Fibroblast of mammary gland (primary cell): Measurements from ENCODE around the gene JAKMIP1.

Experiments
- DNase-seq: peaks from one replicate; pipeline ENCODE4 v3.0.0-alpha.2; 2010; ENCODE audit warnings: low read depth
- H3K4me3 ChIP-seq: 2 replicates; pipeline ENCODE4 v1.5.1; 2011; ENCODE audit warnings: low read depth, mild to moderate bottlenecking, low read length, moderate library complexity; ENCODE audit not compliant: control insufficient read depth
- CTCF ChIP-seq: conservative IDR thresholded peaks from 2 replicates; pipeline ENCODE4 v1.5.1; 2011; ENCODE audit warnings: low read depth, low read length, inconsistent platforms; ENCODE audit not compliant: control insufficient read depth, insufficient read depth

JAKMIP1 gene

GRCh38 chr4:6019316-6020263, 180.8 kb downstream of the JAKMIP1 start:
- TF ChIP-seq CTCF: peak; percentile 78
- H3K4me3 ChIP-seq: no peak overlapping the region
- DNase-seq: peak; percentile 39

DNA sequence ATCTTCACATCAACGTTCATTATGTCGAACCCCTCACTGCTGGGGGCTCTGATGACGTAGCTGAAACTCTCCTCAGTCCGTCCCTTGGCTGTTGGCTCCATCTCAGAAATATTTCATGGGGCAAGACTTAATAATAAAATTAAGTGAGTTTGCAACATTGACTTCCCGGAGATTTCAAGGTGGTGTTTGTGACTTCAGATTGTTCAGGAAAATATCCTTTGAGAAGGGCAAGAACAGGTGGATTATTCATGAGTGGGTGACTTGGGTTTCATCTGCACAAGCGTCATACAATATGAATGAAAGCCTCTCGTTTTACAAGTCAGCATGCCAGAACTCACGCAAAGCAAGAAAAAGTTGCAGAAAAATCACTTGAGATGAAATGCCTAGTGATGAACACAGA, 182.0 kb downstream of the JAKMIP1 start, which contains the start of gene C4orf50:
TSS of gene C4orf50 (minus strand) at position 101 of the 400 bp plus-strand sequence.
- DNase-seq: no peak

GRCh38 chr4:6017800-6018199, 182.5 kb downstream of the JAKMIP1 start:
- no peak for DNase-seq
- TF ChIP-seq CTCF: no peak

More for the DNA sequence above, 182.0 kb downstream of the JAKMIP1 start, which contains the start of gene C4orf50:
- no peak within 1 kb of the TSS for H3K4me3 ChIP-seq
- TF ChIP-seq CTCF: no peak

DNA sequence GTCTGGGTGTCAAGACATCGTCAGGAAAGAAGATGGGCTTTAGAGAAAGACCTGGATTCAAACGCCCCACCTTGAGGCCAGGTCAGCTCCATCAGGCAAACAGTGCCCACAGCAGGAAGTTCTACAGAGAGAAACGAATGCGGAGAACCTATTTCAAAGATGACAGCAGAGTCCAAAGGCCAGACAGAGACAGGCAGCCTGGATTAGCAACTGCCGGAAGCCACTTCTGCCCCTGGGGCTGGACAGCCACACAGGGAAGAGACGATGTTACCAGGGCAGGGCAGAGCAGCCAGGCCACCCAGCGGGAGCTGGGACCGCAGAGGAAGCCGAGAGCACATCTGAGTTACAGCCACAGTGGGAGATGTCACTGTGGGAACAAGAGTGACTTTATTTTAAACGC, 183.3 kb downstream of the JAKMIP1 start:
- DNase-seq: no peak
- H3K4me3 ChIP-seq: no peak overlapping the region
- no peak for TF ChIP-seq CTCF

More at GRCh38 chr4:6017800-6018199, 182.5 kb downstream of the JAKMIP1 start:
- H3K4me3 ChIP-seq: no peak overlapping the region

GRCh38 chr4:6013564-6013963, 186.8 kb downstream of the JAKMIP1 start:
- no peak for TF ChIP-seq CTCF
- DNase-seq: no peak
- no peak overlapping the region for H3K4me3 ChIP-seq

DNA sequence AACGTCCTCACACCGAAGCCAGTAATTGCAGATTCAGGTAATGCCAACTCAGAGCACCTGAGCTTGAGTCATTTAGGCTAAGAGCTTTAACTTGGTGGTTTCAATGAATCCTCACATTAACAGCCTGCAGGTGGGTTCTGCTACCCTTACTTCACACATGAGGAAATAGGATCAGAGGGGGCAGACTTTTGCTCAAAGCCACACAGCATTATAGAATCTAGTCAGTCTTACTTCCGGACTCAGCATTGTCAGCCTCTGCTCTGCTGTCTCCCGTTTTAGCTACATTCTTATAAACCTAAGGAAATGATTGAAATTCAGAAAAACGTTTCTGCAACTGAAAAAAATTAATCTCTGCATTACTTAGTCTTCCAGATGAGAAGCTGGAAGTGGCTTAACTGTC, 188.1 kb downstream of the JAKMIP1 start:
- no peak for DNase-seq
- TF ChIP-seq CTCF: no peak
- H3K4me3 ChIP-seq: no peak overlapping the region

GRCh38 chr4:6011686-6012085, 188.7 kb downstream of the JAKMIP1 start:
- no peak for TF ChIP-seq CTCF
- no peak for DNase-seq
- H3K4me3 ChIP-seq: no peak overlapping the region
